Measurements from ENCODE around the gene SSNA1. TPM values are rescaled to one million over a fixed set of nuclear protein-coding genes. Genes with fewer than 3 reads are reported as not detected.

SSNA1 gene
- total RNA-seq, 2 donors from 2014 or later: 37.1 to 64.0 TPM

DNA sequence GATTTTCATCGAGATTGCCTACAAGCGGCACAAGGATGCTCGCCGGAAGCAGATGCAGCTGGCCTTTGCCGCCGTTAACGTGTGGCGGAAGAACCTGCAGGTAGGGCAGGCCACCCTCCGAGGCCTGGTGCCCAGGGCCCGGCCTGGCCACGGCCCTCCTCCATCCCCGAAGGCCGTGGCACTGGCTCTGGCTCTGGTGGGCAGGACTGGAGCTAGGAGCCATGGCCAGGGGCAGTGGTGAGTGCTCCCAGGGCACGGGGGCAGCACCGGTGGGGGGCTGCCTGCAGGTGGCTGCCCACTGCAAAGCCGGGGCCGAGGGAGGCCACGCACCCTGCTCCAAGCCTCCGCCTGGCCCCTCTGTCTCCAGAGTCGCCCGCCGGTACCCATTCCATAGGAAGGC lies 24.7 kb upstream of the SSNA1 start:
- DNase-seq (ENCODE audit: low spot score in 2 of 2) (no peak), ATAC-seq (no peak)
- H3K36me3 Mint-ChIP-seq: no peaks in the 10 kb centered on the region

GRCh38 chr9:137164370-137165249 lies 23.9 kb upstream of the SSNA1 start:
- DNase-seq (ENCODE audit: low spot score in 2 of 2): no peak
- no peak for ATAC-seq
- Mint-ChIP-seq H3K9me3 (no peaks in the 10 kb centered on the region), H3K27ac (no peak overlapping the region), H3K36me3 (no peaks in the 10 kb centered on the region)

More for the DNA sequence above, 24.7 kb upstream of the SSNA1 start:
- no peak overlapping the region for H3K27ac Mint-ChIP-seq
- no peaks in the 10 kb centered on the region for H3K9me3 Mint-ChIP-seq

DNA sequence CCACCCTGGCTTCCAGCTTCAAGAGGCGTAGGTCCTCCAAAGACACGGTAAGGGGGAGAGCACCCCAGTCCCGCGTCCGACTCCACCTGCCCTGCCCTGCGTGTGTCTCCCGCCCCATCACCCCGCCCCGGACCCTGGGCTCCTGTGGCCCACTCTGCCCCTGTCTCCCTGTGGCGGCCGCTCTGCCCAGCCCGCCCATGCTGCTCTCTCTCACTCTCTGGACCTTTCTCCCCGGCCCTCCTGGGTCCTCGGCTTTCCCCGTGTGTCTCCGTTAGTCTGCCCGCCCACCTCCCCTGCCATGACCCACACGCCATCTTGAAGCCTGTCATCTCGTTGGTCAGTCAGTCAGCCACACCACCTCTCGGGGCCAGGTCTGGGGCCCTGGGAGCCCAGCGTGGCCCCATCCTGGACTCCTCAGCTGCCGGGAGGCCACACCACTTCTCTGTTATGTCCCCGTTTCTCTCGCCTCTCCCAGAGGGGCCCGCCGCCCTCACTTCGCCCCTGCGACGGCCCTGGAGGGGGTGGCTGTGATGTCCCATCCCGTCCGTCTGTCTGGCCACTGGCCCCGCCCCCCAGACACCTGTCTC lies 23.1 kb upstream of the SSNA1 start:
- ATAC-seq: no peak
- no peak for DNase-seq (ENCODE audit: low spot score in 2 of 2)
- Mint-ChIP-seq H3K27ac (no peak overlapping the region), H3K9me3 (no peaks in the 10 kb centered on the region), H3K36me3 (no peaks in the 10 kb centered on the region)

DNA sequence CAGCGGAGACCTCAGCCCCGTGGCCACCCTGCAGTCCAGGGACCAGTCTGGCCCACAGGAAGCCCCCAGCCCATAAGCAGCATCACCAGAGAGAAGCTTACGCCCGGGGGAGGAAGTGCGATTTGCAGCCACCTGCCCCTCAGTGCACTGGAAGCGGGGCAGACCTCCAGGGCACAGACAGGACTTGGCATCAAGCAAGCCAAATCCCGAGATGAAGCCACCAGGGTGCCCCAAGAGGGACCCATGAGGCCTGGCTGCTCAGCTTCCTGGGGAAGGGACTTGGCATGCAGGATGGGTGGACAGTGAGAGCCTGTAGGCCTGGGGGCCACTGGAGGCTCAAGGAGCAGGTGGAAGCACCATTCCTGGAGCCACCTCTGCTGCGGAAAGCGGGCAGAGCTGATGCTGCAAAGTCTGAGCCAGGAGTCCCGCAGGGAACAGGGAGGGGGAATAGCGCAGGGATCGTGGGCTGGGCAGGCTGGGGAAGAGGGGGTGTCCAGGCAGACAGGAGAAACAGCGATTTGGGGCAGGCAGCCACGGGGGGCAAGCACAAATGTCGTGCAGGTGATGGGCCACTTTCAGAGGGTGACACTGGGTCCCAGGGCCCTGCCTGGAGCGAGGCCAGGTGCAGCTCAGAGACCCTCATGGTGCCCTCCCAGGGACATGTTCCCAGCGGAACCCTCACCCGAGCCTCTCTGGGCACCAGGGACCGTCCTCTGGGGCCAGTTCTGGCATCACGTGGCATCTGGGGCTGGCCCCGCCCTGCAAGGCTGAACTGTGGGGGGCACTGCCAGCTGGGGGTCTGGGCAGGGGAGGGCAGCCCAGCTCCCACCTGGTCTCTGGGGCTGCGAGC lies 21.9 kb upstream of the SSNA1 start:
- Mint-ChIP-seq H3K36me3 (no peaks in the 10 kb centered on the region), H3K9me3 (no peaks in the 10 kb centered on the region), H3K27ac (no peak overlapping the region)
- ATAC-seq (no peak), DNase-seq (ENCODE audit: low spot score in 2 of 2) (no peak)

DNA sequence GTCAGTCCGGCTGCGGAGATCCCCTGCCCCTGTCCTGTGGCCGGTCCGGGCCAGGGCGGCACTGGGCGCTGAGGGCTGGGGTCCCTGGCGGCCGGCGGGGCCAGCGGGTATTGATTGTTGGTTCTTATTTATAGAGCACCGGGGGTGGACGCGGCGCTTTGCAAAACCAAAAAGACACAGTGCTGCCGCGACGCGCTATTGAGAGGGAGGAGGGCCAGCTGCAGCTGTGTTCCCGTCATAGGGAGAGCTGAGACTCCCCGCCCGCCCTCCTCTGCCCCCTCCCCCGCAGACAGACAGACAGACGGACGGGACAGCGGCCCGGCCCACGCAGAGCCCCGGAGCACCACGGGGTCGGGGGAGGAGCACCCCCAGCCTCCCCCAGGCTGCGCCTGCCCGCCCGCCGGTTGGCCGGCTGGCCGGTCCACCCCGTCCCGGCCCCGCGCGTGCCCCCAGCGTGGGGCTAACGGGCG lies 21.2 kb upstream of the SSNA1 start:
- Mint-ChIP-seq H3K27ac (no peak overlapping the region), H3K36me3 (no peaks in the 10 kb centered on the region), H3K9me3 (no peaks in the 10 kb centered on the region)
- ATAC-seq (no peak), DNase-seq (ENCODE audit: low spot score in 2 of 2) (no peak)

DNA sequence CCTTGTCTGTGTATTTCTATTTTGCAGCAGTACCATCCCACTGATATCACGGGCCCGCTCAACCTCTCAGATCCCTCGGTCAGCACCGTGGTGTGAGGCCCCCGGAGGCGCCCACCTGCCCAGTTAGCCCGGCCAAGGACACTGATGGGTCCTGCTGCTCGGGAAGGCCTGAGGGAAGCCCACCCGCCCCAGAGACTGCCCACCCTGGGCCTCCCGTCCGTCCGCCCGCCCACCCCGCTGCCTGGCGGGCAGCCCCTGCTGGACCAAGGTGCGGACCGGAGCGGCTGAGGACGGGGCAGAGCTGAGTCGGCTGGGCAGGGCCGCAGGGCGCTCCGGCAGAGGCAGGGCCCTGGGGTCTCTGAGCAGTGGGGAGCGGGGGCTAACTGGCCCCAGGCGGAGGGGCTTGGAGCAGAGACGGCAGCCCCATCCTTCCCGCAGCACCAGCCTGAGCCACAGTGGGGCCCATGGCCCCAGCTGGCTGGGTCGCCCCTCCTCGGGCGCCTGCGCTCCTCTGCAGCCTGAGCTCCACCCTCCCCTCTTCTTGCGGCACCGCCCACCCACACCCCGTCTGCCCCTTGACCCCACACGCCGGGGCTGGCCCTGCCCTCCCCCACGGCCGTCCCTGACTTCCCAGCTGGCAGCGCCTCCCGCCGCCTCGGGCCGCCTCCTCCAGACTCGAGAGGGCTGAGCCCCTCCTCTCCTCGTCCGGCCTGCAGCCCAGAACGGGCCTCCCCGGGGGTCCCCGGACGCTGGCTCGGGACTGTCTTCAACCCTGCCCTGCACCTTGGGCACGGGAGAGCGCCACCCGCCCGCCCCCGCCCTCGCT lies 20.5 kb upstream of the SSNA1 start:
- Mint-ChIP-seq H3K9me3 (no peaks in the 10 kb centered on the region), H3K36me3 (no peaks in the 10 kb centered on the region), H3K27ac (no peak overlapping the region)
- DNase-seq (ENCODE audit: low spot score in 2 of 2) (no peak), ATAC-seq (peak in 1 of 2 donors; percentile 15)

GRCh38 chr9:137168573-137168903 lies 19.9 kb upstream of the SSNA1 start:
- DNase-seq (ENCODE audit: low spot score in 2 of 2): no peak
- Mint-ChIP-seq H3K36me3 (no peaks in the 10 kb centered on the region), H3K27ac (no peak overlapping the region), H3K9me3 (no peaks in the 10 kb centered on the region)
- ATAC-seq: peak in 1 of 2 donors; percentile 35

- H3K36me3 Mint-ChIP-seq: no peaks in the 10 kb centered on the region
- ATAC-seq (peak; percentile 23 to 55), DNase-seq (ENCODE audit: low spot score in 2 of 2) (peak in 1 of 2 donors; percentile 36)
- no peaks in the 10 kb centered on the region for H3K9me3 Mint-ChIP-seq
- no peak overlapping the region for H3K27ac Mint-ChIP-seq
Observed at GRCh38 chr9:137168904-137169856, 19.3 kb upstream of the SSNA1 start.

GRCh38 chr9:137169896-137170358 lies 18.5 kb upstream of the SSNA1 start, which contains the start of gene LRRC26:
LRRC26 (minus strand) TSS chr9:137170051; CDS start chr9:137169943, 108 bp downstream.
- H3K27ac Mint-ChIP-seq: no peak within 1 kb of the TSS
- no peaks in the 10 kb centered on the region for H3K9me3 Mint-ChIP-seq
- DNase-seq (ENCODE audit: low spot score in 2 of 2) (no peak), ATAC-seq (no peak)
- H3K36me3 Mint-ChIP-seq: no peaks in the 10 kb centered on the region

GRCh38 chr9:137170486-137171148 lies 17.9 kb upstream of the SSNA1 start:
- Mint-ChIP-seq H3K36me3 (no peaks in the 10 kb centered on the region), H3K9me3 (no peaks in the 10 kb centered on the region), H3K27ac (no peak overlapping the region)
- ATAC-seq: no peak
- DNase-seq (ENCODE audit: low spot score in 2 of 2): no peak

GRCh38 chr9:137171149-137171900 lies 17.2 kb upstream of the SSNA1 start:
- Mint-ChIP-seq H3K27ac (no peak overlapping the region), H3K9me3 (no peaks in the 10 kb centered on the region), H3K36me3 (no peaks in the 10 kb centered on the region)
- ATAC-seq: no peak
- DNase-seq (ENCODE audit: low spot score in 2 of 2): no peak

GRCh38 chr9:137172901-137173795 lies 15.3 kb upstream of the SSNA1 start:
- DNase-seq (ENCODE audit: low spot score in 2 of 2): no peak
- peak in 1 of 2 donors; percentile 6 for ATAC-seq
- Mint-ChIP-seq H3K9me3 (no peaks in the 10 kb centered on the region), H3K36me3 (no peaks in the 10 kb centered on the region), H3K27ac (no peak overlapping the region)
